ENCODE results near the gene SASH1. TPM values are rescaled to one million over a fixed set of nuclear protein-coding genes. Genes with fewer than 3 reads are reported as not detected.
"Not testable (repeated sequence)": the region's sequence is repeated elsewhere in the genome, so short reads cannot be mapped to it uniquely, and the experiment has no call there.

Gene SASH1
- total RNA-seq, 3 donors from 2014 or later: 0.30 to 0.58 (median 0.46) TPM

- no peak for DNase-seq
- peaks cover 6% of the 10 kb centered on the region for H3K4me1 Mint-ChIP-seq (ENCODE audit: low read depth)
- H3K36me3 Mint-ChIP-seq (ENCODE audit: insufficient read depth): no peaks in the 10 kb centered on the region
- peak; percentile 92 to 95 for ATAC-seq
- H3K4me3 Mint-ChIP-seq: no peak overlapping the region
- no peaks in the 10 kb centered on the region for H3K9me3 Mint-ChIP-seq
- peaks cover 24% of the 10 kb centered on the region for H3K27me3 Mint-ChIP-seq (ENCODE audit: low read depth)
Measured at GRCh38 chr6:148577687-148578488, 235.2 kb downstream of the SASH1 start.

DNA sequence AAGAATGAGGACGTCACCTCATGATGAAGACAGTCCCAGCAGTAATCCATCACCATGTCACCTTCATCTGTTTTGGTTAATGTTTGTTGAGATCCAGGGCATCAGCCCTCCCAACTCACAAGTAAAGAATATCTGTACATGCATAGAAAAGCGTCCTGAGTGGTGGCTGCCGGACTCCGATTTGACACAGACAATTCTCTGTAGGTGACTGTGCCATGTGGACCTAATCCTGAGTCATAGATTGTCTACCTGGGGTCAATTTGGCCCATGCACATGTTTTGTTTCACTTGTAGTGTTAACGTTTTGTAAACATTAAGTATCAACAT is 235.8 kb downstream of the SASH1 start:
- Mint-ChIP-seq H3K36me3 (ENCODE audit: insufficient read depth) (no peaks in the 10 kb centered on the region), H3K4me1 (ENCODE audit: low read depth) (peaks cover 6% of the 10 kb centered on the region), H3K4me3 (no peak overlapping the region), H3K9me3 (no peaks in the 10 kb centered on the region), H3K27me3 (ENCODE audit: low read depth) (peaks cover 27% of the 10 kb centered on the region)
- DNase-seq: no peak
- ATAC-seq: no peak

DNA sequence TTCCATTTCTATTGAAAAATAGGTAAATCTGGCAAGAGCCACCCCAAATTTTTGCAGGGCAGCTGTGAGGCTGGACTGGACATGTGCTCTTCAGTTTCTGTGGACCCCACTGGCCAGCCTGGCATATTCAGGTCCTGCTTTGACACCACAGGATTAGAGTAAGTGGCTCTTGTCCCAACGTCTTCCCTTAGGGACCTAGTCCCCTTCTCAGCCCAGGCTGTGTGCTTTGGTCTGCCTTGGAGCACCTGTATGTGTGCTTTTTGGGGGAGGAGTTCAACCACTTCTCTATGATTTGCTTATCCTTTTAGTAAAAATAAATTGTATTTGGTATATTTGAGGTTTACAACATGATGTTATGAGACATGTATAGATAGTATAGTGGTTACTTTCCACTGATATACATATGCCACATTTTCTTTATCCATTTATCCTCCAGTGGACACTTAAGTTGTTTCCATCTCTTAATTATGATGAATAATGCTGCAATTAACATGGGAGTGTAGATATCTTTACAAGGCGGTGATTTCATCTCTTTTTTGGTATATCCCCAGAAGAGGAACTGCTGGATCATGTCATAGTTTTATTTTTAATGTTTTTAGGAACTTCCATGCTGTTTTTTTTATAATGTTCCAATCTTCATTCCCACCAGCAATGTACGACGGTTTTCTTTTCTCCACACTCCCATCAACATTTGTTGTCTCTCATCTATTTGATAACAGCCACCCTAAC is 236.4 kb downstream of the SASH1 start:
- DNase-seq: no peak
- no peaks in the 10 kb centered on the region for H3K36me3 Mint-ChIP-seq (ENCODE audit: insufficient read depth)

DNA sequence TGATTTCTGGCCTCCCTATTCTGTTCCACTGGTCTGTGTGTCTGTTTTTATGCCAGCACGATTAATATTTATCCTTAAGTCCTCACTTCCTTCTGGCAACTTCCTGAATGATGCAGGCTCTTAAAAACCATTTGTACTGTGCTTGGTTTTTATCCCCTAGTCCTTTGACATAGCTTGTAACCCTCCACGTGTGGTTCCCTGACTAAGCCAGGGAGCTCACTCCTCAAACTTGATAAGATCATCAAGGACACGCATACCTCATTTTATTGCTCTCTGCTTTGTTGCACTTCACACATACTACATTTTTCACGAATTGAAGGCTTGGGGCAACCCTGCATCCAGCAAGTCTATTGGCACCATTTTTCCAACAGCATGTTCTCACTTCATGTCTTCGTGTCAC is 237.8 kb downstream of the SASH1 start:
- no peaks in the 10 kb centered on the region for H3K36me3 Mint-ChIP-seq (ENCODE audit: insufficient read depth)
- H3K4me1 Mint-ChIP-seq (ENCODE audit: low read depth): peaks cover 6% of the 10 kb centered on the region
- DNase-seq (no peak), ATAC-seq (no peak)
- peaks cover 44% of the 10 kb centered on the region for H3K27me3 Mint-ChIP-seq (ENCODE audit: low read depth)
- no peak overlapping the region for H3K4me3 Mint-ChIP-seq
- H3K9me3 Mint-ChIP-seq: peaks cover 9% of the 10 kb centered on the region

More for the DNA sequence above, 236.4 kb downstream of the SASH1 start:
- ATAC-seq: no peak
- peaks cover 6% of the 10 kb centered on the region for H3K4me1 Mint-ChIP-seq (ENCODE audit: low read depth)
- H3K27me3 Mint-ChIP-seq (ENCODE audit: low read depth): peaks cover 32% of the 10 kb centered on the region
- no peak overlapping the region for H3K4me3 Mint-ChIP-seq
- no peaks in the 10 kb centered on the region for H3K9me3 Mint-ChIP-seq

- Mint-ChIP-seq H3K4me3 (no peak overlapping the region), H3K9me3 (peaks cover 21% of the 10 kb centered on the region), H3K4me1 (ENCODE audit: low read depth) (no peaks in the 10 kb centered on the region), H3K36me3 (ENCODE audit: insufficient read depth) (no peaks in the 10 kb centered on the region), H3K27me3 (ENCODE audit: low read depth) (peaks cover 33% of the 10 kb centered on the region)
- ATAC-seq: no peak
- DNase-seq: no peak
Measured at GRCh38 chr6:148583631-148584030, 241.0 kb downstream of the SASH1 start.

DNA sequence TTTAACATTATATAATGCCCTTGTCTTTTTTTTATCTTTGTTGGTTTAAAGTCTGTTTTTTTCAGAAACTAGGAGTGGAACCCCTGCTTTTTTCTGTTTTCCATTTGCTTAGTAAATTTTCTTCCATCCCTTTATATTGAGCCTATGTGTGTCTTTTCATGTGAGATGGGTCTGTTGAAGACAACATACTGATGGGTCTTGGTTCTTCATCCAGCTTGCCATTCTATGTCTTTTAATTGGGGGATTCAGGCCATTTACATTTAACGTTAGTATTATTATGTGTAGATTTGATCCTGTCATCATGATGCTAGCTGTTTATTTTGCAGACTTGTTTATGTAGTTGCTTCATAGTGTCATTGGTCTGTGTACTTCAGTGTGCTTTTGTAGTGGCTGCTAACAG is 243.0 kb downstream of the SASH1 start:
- peaks cover 30% of the 10 kb centered on the region for H3K27me3 Mint-ChIP-seq (ENCODE audit: low read depth)
- not testable (repeated sequence) for H3K36me3 Mint-ChIP-seq (ENCODE audit: insufficient read depth); DNase-seq; ATAC-seq; H3K4me1 Mint-ChIP-seq (ENCODE audit: low read depth); H3K4me3 Mint-ChIP-seq
- peaks cover 21% of the 10 kb centered on the region for H3K9me3 Mint-ChIP-seq

DNA sequence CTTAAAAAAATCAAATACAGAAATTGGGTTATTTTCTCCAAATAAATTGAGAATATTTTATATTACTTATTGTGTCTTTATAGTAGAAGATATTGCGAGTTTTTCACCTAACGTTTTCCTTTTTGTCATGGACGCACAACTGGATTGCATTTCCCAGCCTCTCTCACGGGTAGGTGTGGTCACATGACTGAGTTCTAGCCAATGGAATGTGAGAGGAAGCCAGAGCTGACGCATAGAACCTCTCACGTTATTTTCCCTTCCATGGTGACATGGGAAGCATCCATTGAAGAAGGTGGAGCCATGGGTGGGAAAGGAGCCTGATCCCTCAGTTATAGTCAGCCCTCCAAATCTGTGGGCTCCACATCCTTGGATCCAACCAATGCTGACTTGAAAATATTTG is 248.2 kb downstream of the SASH1 start:
- H3K9me3 Mint-ChIP-seq: peaks cover 8% of the 10 kb centered on the region
- ATAC-seq (no peak), DNase-seq (no peak)
- H3K4me1 Mint-ChIP-seq (ENCODE audit: low read depth): no peaks in the 10 kb centered on the region
- no peaks in the 10 kb centered on the region for H3K36me3 Mint-ChIP-seq (ENCODE audit: insufficient read depth)
- peaks cover 12% of the 10 kb centered on the region for H3K27me3 Mint-ChIP-seq (ENCODE audit: low read depth)
- H3K4me3 Mint-ChIP-seq: no peak overlapping the region

GRCh38 chr6:148591656-148592055 is 249.0 kb downstream of the SASH1 start:
- H3K27me3 Mint-ChIP-seq (ENCODE audit: low read depth): peaks cover 13% of the 10 kb centered on the region
- H3K36me3 Mint-ChIP-seq (ENCODE audit: insufficient read depth): no peaks in the 10 kb centered on the region
- no peak overlapping the region for H3K4me3 Mint-ChIP-seq
- no peaks in the 10 kb centered on the region for H3K4me1 Mint-ChIP-seq (ENCODE audit: low read depth)
- ATAC-seq: no peak
- H3K9me3 Mint-ChIP-seq: no peaks in the 10 kb centered on the region
- no peak for DNase-seq

GRCh38 chr6:148593130-148593812 is 250.6 kb downstream of the SASH1 start:
- H3K4me1 Mint-ChIP-seq (ENCODE audit: low read depth): no peaks in the 10 kb centered on the region
- no peaks in the 10 kb centered on the region for H3K36me3 Mint-ChIP-seq (ENCODE audit: insufficient read depth)
- peaks cover 12% of the 10 kb centered on the region for H3K27me3 Mint-ChIP-seq (ENCODE audit: low read depth)
- no peaks in the 10 kb centered on the region for H3K9me3 Mint-ChIP-seq
- ATAC-seq (no peak), DNase-seq (no peak)
- H3K4me3 Mint-ChIP-seq: no peak overlapping the region

DNA sequence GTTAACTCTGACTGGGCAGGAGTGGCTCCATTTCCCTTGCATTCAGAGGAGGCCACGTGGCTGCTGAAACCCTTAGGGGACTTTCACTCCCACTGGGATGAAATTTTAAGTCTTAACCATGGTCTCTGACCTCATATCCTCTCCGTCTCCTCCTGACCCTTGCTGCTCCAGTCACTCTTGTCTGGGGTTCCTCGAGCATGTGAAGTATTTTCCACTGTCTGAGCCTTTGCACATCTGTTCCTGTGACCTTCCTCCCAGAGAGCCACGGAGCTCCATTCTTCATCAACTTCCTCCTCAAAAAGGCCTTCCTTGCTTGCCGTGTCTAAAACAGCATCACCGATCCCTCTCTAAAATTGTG is 251.2 kb downstream of the SASH1 start:
- ATAC-seq (no peak), DNase-seq (no peak)
- Mint-ChIP-seq H3K4me3 (no peak overlapping the region), H3K4me1 (ENCODE audit: low read depth) (no peaks in the 10 kb centered on the region), H3K9me3 (no peaks in the 10 kb centered on the region), H3K36me3 (ENCODE audit: insufficient read depth) (no peaks in the 10 kb centered on the region), H3K27me3 (ENCODE audit: low read depth) (peaks cover 14% of the 10 kb centered on the region)

DNA sequence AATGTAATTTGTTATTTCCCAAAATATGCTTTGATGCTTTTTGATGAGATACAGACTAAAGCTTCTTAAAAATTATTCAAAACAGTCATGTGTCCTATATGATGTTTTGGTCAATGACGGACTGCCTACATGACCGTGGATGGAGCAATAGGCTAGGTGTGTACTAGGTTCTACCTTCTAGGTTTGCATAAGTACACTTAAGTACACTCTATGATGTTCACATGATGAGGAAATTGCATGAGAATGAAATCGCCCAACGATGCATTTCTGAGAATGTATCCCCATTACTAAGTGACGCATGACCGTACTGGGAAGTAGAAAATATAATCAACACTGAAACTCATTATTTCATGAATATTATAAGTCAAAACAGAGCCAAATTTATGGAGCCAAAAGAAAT is 252.9 kb downstream of the SASH1 start:
- H3K36me3 Mint-ChIP-seq (ENCODE audit: insufficient read depth): no peaks in the 10 kb centered on the region
- ATAC-seq: no peak
- peaks cover 17% of the 10 kb centered on the region for H3K27me3 Mint-ChIP-seq (ENCODE audit: low read depth)
- H3K4me1 Mint-ChIP-seq (ENCODE audit: low read depth): no peaks in the 10 kb centered on the region
- peaks cover under 1% of the 10 kb centered on the region for H3K9me3 Mint-ChIP-seq
- DNase-seq: no peak
- H3K4me3 Mint-ChIP-seq: no peak overlapping the region

DNA sequence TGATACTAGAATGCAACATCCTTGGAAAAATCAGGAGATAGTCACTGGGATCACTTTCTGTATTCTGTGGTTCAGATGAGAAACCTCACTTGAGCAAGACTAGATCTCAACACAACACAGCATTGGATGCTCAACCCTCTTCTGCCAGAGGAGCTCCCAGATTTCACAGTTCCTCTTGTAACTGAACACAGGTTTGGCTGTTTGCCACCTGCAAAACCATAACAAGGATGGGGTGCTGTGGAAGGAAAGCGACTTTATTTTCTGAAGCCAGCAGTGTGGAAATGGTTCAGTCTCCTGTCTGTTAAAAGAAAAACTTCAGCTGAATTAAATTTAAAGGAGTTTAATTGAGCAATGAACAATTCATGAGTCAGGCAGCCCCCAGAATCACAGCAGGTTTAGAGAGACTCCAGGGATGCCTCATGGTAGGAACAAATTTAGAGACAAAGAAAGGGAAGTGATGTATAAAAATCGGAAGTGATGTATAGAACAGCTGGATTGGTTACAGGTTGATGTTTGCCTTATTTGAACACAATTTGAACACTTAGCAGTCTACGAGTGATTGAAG is 254.3 kb downstream of the SASH1 start:
- peaks cover 3% of the 10 kb centered on the region for H3K36me3 Mint-ChIP-seq (ENCODE audit: insufficient read depth)
- peaks cover 9% of the 10 kb centered on the region for H3K9me3 Mint-ChIP-seq
- H3K4me1 Mint-ChIP-seq (ENCODE audit: low read depth): no peaks in the 10 kb centered on the region

GRCh38 chr6:148598724-148599123 is 256.1 kb downstream of the SASH1 start:
- peaks cover 13% of the 10 kb centered on the region for H3K9me3 Mint-ChIP-seq
- peaks cover 3% of the 10 kb centered on the region for H3K36me3 Mint-ChIP-seq (ENCODE audit: insufficient read depth)
- H3K27me3 Mint-ChIP-seq (ENCODE audit: low read depth): peaks cover 16% of the 10 kb centered on the region
- ATAC-seq (no peak), DNase-seq (no peak)
- no peak overlapping the region for H3K4me3 Mint-ChIP-seq
- no peaks in the 10 kb centered on the region for H3K4me1 Mint-ChIP-seq (ENCODE audit: low read depth)

More for the DNA sequence above, 254.3 kb downstream of the SASH1 start:
- Mint-ChIP-seq H3K27me3 (ENCODE audit: low read depth) (peaks cover 18% of the 10 kb centered on the region), H3K4me3 (no peak overlapping the region)
- ATAC-seq (no peak), DNase-seq (no peak)

DNA sequence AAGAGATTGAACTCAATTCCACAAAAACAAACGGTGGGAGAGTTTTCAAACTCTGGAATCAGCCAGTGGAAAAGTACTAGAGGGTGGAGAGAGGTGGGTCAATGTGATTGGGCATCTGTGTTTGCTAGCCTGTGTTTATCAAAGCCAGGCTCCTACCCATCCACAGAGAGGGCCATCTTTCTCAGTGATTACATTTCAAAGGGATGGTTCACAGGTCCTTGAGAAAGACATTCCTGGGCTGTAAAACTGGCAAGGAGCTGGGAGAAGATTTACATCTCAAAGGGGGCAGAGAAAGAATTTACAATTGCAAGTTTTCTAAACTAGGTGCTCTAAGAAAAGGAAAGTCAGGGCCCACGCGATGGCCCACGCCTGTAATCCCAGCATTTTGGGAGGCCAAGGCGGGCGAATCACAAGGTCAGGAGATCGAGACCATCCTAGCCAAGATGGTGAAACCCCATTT is 257.4 kb downstream of the SASH1 start:
- no peak for ATAC-seq
- H3K36me3 Mint-ChIP-seq (ENCODE audit: insufficient read depth): peaks cover 3% of the 10 kb centered on the region
- no peak for DNase-seq
- peaks cover 16% of the 10 kb centered on the region for H3K27me3 Mint-ChIP-seq (ENCODE audit: low read depth)
- no peaks in the 10 kb centered on the region for H3K4me1 Mint-ChIP-seq (ENCODE audit: low read depth)
- H3K9me3 Mint-ChIP-seq: peaks cover 13% of the 10 kb centered on the region
- no peak overlapping the region for H3K4me3 Mint-ChIP-seq
